KMS-11 (cell line): Measurements from ENCODE around the gene PEX26.

ENCODE experiments used
- H2AFZ ChIP-seq: fragments of 200-600 bp; sonication (generic); 2 replicates; pipeline ENCODE4 v1.6.1; 2016; ENCODE audit warnings: antibody characterized with exemption, mixed run types, low read depth
- H3K27ac ChIP-seq: fragments of 200-600 bp; sonication (generic); 2 replicates; pipeline ENCODE4 v1.6.1; 2016; ENCODE audit warnings: mild to moderate bottlenecking, mixed run types
- H3K27me3 ChIP-seq: fragments of 200-600 bp; sonication (generic); 2 replicates; pipeline ENCODE4 v1.6.1; 2017; ENCODE audit warnings: mild to moderate bottlenecking, low read depth, mixed run types, moderate library complexity; ENCODE audit not compliant: insufficient read depth
- H3K36me3 ChIP-seq: fragments of 200-600 bp; sonication (generic); 2 replicates; pipeline ENCODE4 v1.6.1; 2017; ENCODE audit warnings: mild to moderate bottlenecking, mixed run types; ENCODE audit not compliant: insufficient read depth
- H3K4me1 ChIP-seq: fragments of 200-600 bp; sonication (generic); 2 replicates; pipeline ENCODE4 v1.6.1; 2016; ENCODE audit warnings: mild to moderate bottlenecking, low read depth, mixed run types; ENCODE audit not compliant: poor library complexity, severe bottlenecking
- H3K4me2 ChIP-seq: fragments of 200-600 bp; sonication (generic); 2 replicates; pipeline ENCODE4 v1.7.0; 2016; ENCODE audit warnings: mild to moderate bottlenecking, mixed run types
- H3K4me3 ChIP-seq: fragments of 200-600 bp; sonication (generic); IDR thresholded peaks from 2 replicates; pipeline ENCODE4 v1.6.1; 2017; ENCODE audit warnings: low read depth, low read length, mixed read lengths; ENCODE audit not compliant: insufficient read depth
- H3K79me2 ChIP-seq: fragments of 200-600 bp; sonication (generic); 2 replicates; pipeline ENCODE4 v1.6.1; 2016; ENCODE audit warnings: low read depth, mixed run types; ENCODE audit not compliant: insufficient read depth
- H3K9ac ChIP-seq: fragments of 200-600 bp; sonication (generic); 2 replicates; pipeline ENCODE4 v1.6.1; 2016; ENCODE audit warnings: mild to moderate bottlenecking, mixed run types
- H4K20me1 ChIP-seq: fragments of 200-600 bp; sonication (generic); 2 replicates; pipeline ENCODE4 v1.6.1; 2016; ENCODE audit warnings: mild to moderate bottlenecking, mixed run types; ENCODE audit not compliant: insufficient read depth
- TF ChIP-seq, protein P1 (sequence below): fragments of 200-600 bp; sonication (generic); conservative IDR thresholded peaks from 2 replicates; pipeline ENCODE4 v1.6.1; 2017; ENCODE audit warnings: low read depth, mild to moderate bottlenecking, antibody characterized with exemption, low read length, moderate library complexity, mixed read lengths

PEX26 gene

GRCh38 chr22:18082467-18082866 is 4.7 kb downstream of the PEX26 start:
- Histone ChIP-seq H3K4me3 (no peak overlapping the region), H2AFZ (no peak overlapping the region), H3K36me3 (peaks cover 12% of the 10 kb centered on the region; the same call in 1 of the 2 replicates), H4K20me1 (no peaks in the 10 kb centered on the region), H3K4me1 (peaks cover 15% of the 10 kb centered on the region), H3K27ac (no peak overlapping the region), H3K9ac (no peak overlapping the region), H3K79me2 (peaks cover 40% of the 10 kb centered on the region; the same call in 1 of the 2 replicates), H3K27me3 (no peaks in the 10 kb centered on the region), H3K4me2 (no peak overlapping the region)
- TF ChIP-seq, protein P1, sequence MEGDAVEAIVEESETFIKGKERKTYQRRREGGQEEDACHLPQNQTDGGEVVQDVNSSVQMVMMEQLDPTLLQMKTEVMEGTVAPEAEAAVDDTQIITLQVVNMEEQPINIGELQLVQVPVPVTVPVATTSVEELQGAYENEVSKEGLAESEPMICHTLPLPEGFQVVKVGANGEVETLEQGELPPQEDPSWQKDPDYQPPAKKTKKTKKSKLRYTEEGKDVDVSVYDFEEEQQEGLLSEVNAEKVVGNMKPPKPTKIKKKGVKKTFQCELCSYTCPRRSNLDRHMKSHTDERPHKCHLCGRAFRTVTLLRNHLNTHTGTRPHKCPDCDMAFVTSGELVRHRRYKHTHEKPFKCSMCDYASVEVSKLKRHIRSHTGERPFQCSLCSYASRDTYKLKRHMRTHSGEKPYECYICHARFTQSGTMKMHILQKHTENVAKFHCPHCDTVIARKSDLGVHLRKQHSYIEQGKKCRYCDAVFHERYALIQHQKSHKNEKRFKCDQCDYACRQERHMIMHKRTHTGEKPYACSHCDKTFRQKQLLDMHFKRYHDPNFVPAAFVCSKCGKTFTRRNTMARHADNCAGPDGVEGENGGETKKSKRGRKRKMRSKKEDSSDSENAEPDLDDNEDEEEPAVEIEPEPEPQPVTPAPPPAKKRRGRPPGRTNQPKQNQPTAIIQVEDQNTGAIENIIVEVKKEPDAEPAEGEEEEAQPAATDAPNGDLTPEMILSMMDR = no peak

DNA sequence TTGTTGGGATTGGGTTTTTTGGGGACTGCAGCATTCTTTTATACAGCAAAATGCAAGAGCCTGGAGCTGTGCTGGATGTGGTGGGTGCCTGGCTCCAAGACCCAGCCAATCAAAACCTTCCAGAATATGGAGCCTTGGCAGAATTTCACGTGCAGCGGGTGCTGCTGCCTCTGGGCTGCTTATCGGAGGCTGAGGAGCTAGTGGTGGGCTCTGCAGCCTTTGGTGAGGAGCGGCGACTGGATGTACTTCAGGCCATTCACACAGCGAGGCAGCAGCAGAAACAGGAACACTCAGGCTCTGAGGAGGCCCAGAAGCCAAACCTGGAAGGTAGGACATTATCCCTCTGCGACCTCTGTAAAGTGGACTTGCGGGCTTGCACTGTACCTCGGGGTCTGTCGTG is 5.6 kb downstream of the PEX26 start:
- Histone ChIP-seq H2AFZ (no peak overlapping the region), H3K79me2 (peaks cover 35% of the 10 kb centered on the region; the same call in 1 of the 2 replicates), H3K9ac (no peak overlapping the region), H3K4me1 (peaks cover 15% of the 10 kb centered on the region), H3K27me3 (no peaks in the 10 kb centered on the region), H3K4me3 (no peak overlapping the region), H3K4me2 (no peak overlapping the region), H3K27ac (no peak overlapping the region), H3K36me3 (peaks cover 12% of the 10 kb centered on the region; the same call in 1 of the 2 replicates), H4K20me1 (no peaks in the 10 kb centered on the region)
- TF ChIP-seq, protein P1 = no peak

DNA sequence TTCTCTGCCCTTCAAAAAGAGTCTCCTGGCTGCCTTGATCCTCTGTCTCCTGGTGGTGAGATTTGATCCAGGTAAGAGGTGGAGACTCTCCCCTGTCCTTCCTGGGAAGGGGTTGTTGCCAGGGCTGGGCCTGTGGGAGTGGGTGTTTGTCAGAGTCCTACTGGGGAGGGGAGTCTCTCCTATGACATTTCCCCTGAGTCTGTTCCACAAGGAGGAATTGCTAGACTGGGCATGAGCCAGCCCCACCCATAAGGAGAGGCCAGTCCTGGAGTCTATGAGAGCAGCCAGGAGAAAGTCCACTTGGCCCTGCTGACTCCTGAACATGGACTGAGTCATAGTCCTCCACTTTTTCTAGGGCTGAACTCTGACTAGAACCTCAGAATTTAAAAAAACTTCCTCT is 7.4 kb downstream of the PEX26 start:
- no peak overlapping the region for H3K4me3 ChIP-seq
- H2AFZ ChIP-seq = no peak overlapping the region
- H3K79me2 ChIP-seq = peaks cover 20% of the 10 kb centered on the region; the same call in 1 of the 2 replicates
- no peak overlapping the region for H3K27ac ChIP-seq
- H3K36me3 ChIP-seq = peaks cover 12% of the 10 kb centered on the region; the same call in 1 of the 2 replicates
- TF ChIP-seq, protein P1 = no peak
- H3K27me3 ChIP-seq = no peaks in the 10 kb centered on the region
- no peaks in the 10 kb centered on the region for H4K20me1 ChIP-seq
- no peak overlapping the region for H3K9ac ChIP-seq
- H3K4me1 ChIP-seq = no peaks in the 10 kb centered on the region
- H3K4me2 ChIP-seq = no peak overlapping the region

DNA sequence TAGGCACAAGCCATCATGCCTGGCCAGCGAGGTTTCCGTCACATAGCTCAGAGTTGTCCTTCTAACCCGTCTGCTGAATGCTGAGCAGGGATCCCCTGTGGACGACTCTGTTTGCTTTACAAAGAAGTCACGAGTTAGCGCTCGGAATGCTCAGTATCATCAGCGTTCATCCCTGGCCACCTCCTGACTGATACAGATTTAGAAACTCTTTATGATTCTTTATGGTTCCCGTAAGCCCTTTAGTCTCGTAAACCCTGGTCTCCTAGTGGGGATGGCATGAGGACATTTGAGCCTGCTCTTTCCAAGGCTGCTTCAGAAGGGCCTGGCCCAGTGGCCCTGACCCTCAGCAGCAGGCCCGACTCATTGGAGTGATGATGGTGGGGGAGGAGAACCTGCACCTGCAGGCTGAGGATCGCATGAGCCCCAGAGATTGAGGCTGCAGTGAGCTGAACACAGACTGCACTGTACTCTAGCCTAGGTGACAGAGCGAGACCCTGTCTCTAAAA is 9.6 kb downstream of the PEX26 start:
- Histone ChIP-seq H3K27me3 (no peaks in the 10 kb centered on the region), H3K4me1 (no peaks in the 10 kb centered on the region), H3K4me3 (no peak overlapping the region), H3K36me3 (peaks cover 12% of the 10 kb centered on the region; the same call in 1 of the 2 replicates), H4K20me1 (no peaks in the 10 kb centered on the region), H3K4me2 (no peak overlapping the region), H3K9ac (no peak overlapping the region), H2AFZ (no peak overlapping the region), H3K27ac (no peak overlapping the region), H3K79me2 (peaks cover 7% of the 10 kb centered on the region; the same call in 1 of the 2 replicates)
- TF ChIP-seq, protein P1 = no peak
